Ishikawa (cell line): ENCODE results near the gene PATE2.

ENCODE experiments used
- CEBPB ChIP-seq: IDR thresholded peaks from 2 replicates; pipeline ENCODE4 v1.6.1; 2012
- CREB1 ChIP-seq: IDR thresholded peaks from 2 replicates; pipeline ENCODE4 v1.6.1; 2012; ENCODE audit warnings: low read depth
- EP300 ChIP-seq: IDR thresholded peaks from 2 replicates; pipeline ENCODE4 v1.6.1; 2012; ENCODE audit warnings: borderline replicate concordance
- RAD21 ChIP-seq: IDR thresholded peaks from 2 replicates; pipeline ENCODE4 v1.6.1; 2012; ENCODE audit warnings: low read depth
- TAF1 ChIP-seq: IDR thresholded peaks from 2 replicates; pipeline ENCODE4 v1.6.1; 2012; ENCODE audit warnings: low read depth, mild to moderate bottlenecking
- ZBTB7A ChIP-seq: IDR thresholded peaks from 2 replicates; pipeline ENCODE4 v1.6.1; 2012; ENCODE audit warnings: low read depth
- TF ChIP-seq, protein P1 (sequence below): IDR thresholded peaks from 2 replicates; pipeline ENCODE4 v1.6.1; 2012; ENCODE audit warnings: low read depth, mild to moderate bottlenecking
- TF ChIP-seq, protein P2 (sequence below): IDR thresholded peaks from 2 replicates; pipeline ENCODE4 v1.6.1; 2012

DNA sequence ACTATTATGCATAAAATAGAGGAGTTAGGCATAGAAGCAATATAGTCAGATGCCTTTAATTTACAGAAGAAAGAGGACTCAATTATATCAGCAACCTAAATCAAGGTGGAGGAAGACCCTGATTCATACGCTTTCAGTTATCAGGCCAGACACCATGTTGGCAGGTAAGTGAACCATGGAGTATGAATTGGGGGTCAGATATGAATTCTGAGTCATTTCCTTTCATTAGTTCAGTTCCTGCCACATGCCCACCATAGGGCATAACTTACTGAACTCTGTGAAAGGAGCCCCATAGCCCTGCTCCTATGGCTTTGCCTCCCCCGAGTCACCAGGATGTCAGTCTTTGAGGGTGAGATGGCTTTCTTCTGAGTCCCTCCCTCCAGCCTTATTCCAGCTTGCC lies 15.1 kb downstream of the PATE2 start:
- no peak for TF ChIP-seq CEBPB
- TF ChIP-seq, protein P1, sequence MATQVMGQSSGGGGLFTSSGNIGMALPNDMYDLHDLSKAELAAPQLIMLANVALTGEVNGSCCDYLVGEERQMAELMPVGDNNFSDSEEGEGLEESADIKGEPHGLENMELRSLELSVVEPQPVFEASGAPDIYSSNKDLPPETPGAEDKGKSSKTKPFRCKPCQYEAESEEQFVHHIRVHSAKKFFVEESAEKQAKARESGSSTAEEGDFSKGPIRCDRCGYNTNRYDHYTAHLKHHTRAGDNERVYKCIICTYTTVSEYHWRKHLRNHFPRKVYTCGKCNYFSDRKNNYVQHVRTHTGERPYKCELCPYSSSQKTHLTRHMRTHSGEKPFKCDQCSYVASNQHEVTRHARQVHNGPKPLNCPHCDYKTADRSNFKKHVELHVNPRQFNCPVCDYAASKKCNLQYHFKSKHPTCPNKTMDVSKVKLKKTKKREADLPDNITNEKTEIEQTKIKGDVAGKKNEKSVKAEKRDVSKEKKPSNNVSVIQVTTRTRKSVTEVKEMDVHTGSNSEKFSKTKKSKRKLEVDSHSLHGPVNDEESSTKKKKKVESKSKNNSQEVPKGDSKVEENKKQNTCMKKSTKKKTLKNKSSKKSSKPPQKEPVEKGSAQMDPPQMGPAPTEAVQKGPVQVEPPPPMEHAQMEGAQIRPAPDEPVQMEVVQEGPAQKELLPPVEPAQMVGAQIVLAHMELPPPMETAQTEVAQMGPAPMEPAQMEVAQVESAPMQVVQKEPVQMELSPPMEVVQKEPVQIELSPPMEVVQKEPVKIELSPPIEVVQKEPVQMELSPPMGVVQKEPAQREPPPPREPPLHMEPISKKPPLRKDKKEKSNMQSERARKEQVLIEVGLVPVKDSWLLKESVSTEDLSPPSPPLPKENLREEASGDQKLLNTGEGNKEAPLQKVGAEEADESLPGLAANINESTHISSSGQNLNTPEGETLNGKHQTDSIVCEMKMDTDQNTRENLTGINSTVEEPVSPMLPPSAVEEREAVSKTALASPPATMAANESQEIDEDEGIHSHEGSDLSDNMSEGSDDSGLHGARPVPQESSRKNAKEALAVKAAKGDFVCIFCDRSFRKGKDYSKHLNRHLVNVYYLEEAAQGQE, result no peak
- TF ChIP-seq ZBTB7A, result no peak
- no peak for TF ChIP-seq RAD21
- TF ChIP-seq, protein P2, sequence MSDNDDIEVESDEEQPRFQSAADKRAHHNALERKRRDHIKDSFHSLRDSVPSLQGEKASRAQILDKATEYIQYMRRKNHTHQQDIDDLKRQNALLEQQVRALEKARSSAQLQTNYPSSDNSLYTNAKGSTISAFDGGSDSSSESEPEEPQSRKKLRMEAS, result no peak
- TF ChIP-seq CREB1, result no peak
- TF ChIP-seq EP300, result no peak
- TF ChIP-seq TAF1, result no peak
